ENCODE data around the gene GAD1. TPM values are rescaled to one million over a fixed set of nuclear protein-coding genes. Genes with fewer than 3 reads are reported as not detected.

Gene GAD1
- total RNA-seq, 2 experiments from 2014 or later, result 1.6 to 1.9 TPM

DNA sequence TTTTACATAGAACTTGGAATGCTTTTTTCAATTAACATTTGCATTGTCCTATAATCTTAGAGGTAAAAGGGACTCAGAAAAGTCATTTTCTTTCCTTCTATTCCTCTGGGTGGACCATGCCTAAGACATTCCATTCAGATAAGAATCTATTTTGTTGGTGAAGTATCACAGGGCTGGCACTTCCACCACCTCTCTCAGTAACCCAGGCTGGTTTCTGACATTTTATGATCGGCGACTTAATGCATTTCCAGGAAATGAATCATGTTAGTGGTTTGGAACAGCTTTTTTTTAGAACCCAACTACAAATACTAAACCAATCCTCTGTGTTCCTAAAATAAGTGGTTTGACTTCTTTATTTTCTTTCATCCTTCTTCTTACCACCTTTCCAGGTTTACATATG lies 27.0 kb downstream of the GAD1 start:
- POLR2A ChIA-PET, result no interaction called here
- no peak overlapping the region for H3K27ac Mint-ChIP-seq
- peak; percentile 71 for ATAC-seq (ENCODE audit: low read depth)

GRCh38 chr2:170845343-170845742 lies 28.7 kb downstream of the GAD1 start:
- Mint-ChIP-seq H3K36me3 (peaks cover 9% of the 10 kb centered on the region), H3K27me3 (no peaks in the 10 kb centered on the region), H3K4me3 (no peak overlapping the region), H3K4me1 (peaks cover 14% of the 10 kb centered on the region), H3K9me3 (peaks cover 2% of the 10 kb centered on the region), H3K27ac (no peak overlapping the region)
- no peak for ATAC-seq (ENCODE audit: low read depth)
- POLR2A ChIA-PET, result no interaction called here
- no peak for DNase-seq

More for the DNA sequence above, 27.0 kb downstream of the GAD1 start:
- Mint-ChIP-seq H3K36me3 (peaks cover 9% of the 10 kb centered on the region), H3K9me3 (peaks cover 2% of the 10 kb centered on the region), H3K27me3 (peaks cover under 1% of the 10 kb centered on the region), H3K4me3 (peak overlapping the region; percentile 54), H3K4me1 (peaks cover 14% of the 10 kb centered on the region)
- no peak for DNase-seq

- no peak for ATAC-seq (ENCODE audit: low read depth)
- POLR2A ChIA-PET, result no interaction called here
These were observed 29.6 kb downstream of the GAD1 start for GRCh38 chr2:170846314-170846713.

DNA sequence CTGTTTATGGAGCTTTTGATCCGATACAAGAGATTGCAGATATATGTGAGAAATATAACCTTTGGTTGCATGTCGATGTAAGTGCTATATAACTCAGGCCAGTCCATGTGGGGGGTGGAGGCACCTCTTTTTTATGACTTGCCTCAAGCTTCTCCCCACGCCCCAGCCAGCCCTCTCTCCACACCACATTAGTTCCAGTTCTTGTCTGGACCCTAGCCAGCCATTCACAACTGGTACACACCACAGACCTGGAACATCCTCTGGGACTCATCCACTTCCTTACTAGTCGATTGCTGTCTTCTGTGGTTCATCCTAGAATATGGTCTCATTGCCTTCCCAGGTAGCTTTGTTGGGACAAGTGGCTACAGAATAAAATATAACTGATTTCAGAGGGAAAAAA lies 31.0 kb downstream of the GAD1 start:
- POLR2A ChIA-PET, result no interaction called here
- H3K4me3 Mint-ChIP-seq, result no peak overlapping the region
- no peak overlapping the region for H3K27ac Mint-ChIP-seq
- H3K4me1 Mint-ChIP-seq, result peaks cover 13% of the 10 kb centered on the region
- ATAC-seq (ENCODE audit: low read depth) (no peak), DNase-seq (no peak)
- peaks cover 3% of the 10 kb centered on the region for H3K36me3 Mint-ChIP-seq
- no peaks in the 10 kb centered on the region for H3K27me3 Mint-ChIP-seq
- H3K9me3 Mint-ChIP-seq, result no peaks in the 10 kb centered on the region

More at GRCh38 chr2:170846314-170846713, 29.6 kb downstream of the GAD1 start:
- Mint-ChIP-seq H3K9me3 (peaks cover 2% of the 10 kb centered on the region), H3K4me3 (no peak overlapping the region), H3K27me3 (no peaks in the 10 kb centered on the region), H3K4me1 (peaks cover 14% of the 10 kb centered on the region), H3K36me3 (peaks cover 7% of the 10 kb centered on the region), H3K27ac (no peak overlapping the region)
- no peak for DNase-seq

DNA sequence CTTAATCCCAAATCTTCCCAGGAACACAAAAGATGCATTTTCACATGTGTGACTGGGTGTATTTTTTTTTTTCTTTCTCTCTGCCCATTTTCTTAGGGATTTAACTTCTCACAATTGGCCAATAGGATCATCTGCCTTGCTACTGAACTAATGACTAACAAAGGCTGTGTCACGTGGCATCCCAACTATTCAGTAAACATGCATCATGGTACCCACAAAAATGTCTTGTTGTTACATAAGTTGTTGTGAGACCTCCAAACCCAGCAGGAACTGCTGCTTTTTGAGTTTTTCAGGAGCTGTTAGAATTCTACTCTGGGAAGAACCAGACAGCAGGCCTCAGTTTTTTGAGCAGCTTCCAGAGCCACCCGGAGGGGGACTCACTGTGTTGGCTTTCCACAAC lies 31.9 kb downstream of the GAD1 start:
- POLR2A ChIA-PET, result no interaction called here
- peaks cover 2% of the 10 kb centered on the region for H3K36me3 Mint-ChIP-seq
- DNase-seq, result no peak

DNA sequence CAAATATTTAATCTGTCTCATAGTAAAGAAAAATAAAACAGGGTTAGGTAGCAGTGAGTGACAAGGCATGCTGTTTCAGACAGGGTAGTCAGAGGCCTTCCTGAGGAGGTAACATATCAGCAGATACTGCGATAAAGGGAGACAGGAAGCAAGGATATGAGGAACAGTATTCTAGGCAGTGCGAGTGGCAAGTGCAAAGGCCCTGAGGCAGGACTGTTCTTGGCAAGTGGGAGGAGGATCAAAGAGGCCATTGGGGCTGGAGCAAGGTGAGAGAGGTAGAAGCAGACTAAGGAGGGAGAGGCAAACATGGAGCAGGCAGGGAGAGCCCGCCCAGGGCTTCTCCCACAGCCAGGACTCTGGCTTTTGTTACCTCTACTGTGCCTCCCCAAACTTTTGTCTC lies 33.6 kb downstream of the GAD1 start:
- H3K27ac Mint-ChIP-seq, result no peak overlapping the region
- H3K9me3 Mint-ChIP-seq, result no peaks in the 10 kb centered on the region
- no peaks in the 10 kb centered on the region for H3K4me1 Mint-ChIP-seq
- POLR2A ChIA-PET, result no interaction called here
- no peaks in the 10 kb centered on the region for H3K27me3 Mint-ChIP-seq
- no peak for ATAC-seq (ENCODE audit: low read depth)
- no peak for DNase-seq
- peaks cover 2% of the 10 kb centered on the region for H3K36me3 Mint-ChIP-seq
- no peak overlapping the region for H3K4me3 Mint-ChIP-seq

More for the DNA sequence above, 31.9 kb downstream of the GAD1 start:
- Mint-ChIP-seq H3K9me3 (no peaks in the 10 kb centered on the region), H3K27ac (no peak overlapping the region), H3K4me1 (peaks cover 6% of the 10 kb centered on the region), H3K4me3 (no peak overlapping the region), H3K27me3 (no peaks in the 10 kb centered on the region)
- ATAC-seq (ENCODE audit: low read depth), result no peak

GRCh38 chr2:170851635-170852034 lies 34.9 kb downstream of the GAD1 start:
- peaks cover 3% of the 10 kb centered on the region for H3K27me3 Mint-ChIP-seq
- H3K9me3 Mint-ChIP-seq, result no peaks in the 10 kb centered on the region
- DNase-seq (no peak), ATAC-seq (ENCODE audit: low read depth) (no peak)
- H3K4me1 Mint-ChIP-seq, result no peaks in the 10 kb centered on the region
- H3K4me3 Mint-ChIP-seq, result no peak overlapping the region
- POLR2A ChIA-PET, result no interaction called here
- no peaks in the 10 kb centered on the region for H3K36me3 Mint-ChIP-seq
- H3K27ac Mint-ChIP-seq, result no peak overlapping the region

DNA sequence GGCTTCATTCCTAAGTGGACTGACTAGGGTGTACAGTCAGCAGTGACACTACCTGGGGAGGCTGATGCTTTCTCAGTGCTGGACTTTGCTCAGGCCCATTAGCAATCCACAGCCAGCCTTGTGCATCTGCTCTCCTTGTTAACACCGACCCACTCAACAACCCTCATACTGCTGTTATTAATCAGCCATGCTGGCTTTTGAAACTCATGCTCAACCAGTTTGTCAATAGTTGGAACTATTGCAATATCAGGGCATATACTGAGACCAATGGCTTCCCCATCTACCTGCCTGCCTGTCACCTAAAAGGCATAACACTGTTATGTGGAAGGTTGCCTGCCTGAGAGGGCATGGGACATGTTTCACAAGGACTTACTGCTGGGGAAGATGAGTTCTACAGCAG lies 39.4 kb downstream of the GAD1 start:
- DNase-seq (no peak), ATAC-seq (ENCODE audit: low read depth) (no peak)
- Mint-ChIP-seq H3K9me3 (no peaks in the 10 kb centered on the region), H3K4me1 (no peaks in the 10 kb centered on the region), H3K27me3 (peaks cover 6% of the 10 kb centered on the region), H3K4me3 (no peak overlapping the region), H3K36me3 (no peaks in the 10 kb centered on the region), H3K27ac (no peak overlapping the region)
- POLR2A ChIA-PET, result no interaction called here

- no peak for DNase-seq
- Mint-ChIP-seq H3K36me3 (no peaks in the 10 kb centered on the region), H3K9me3 (no peaks in the 10 kb centered on the region), H3K27me3 (peaks cover 28% of the 10 kb centered on the region), H3K27ac (no peak overlapping the region), H3K4me3 (no peak overlapping the region), H3K4me1 (no peaks in the 10 kb centered on the region)
- POLR2A ChIA-PET, result no interaction called here
- ATAC-seq (ENCODE audit: low read depth), result no peak
These were observed 45.7 kb downstream of the GAD1 start for GRCh38 chr2:170862286-170862902.

DNA sequence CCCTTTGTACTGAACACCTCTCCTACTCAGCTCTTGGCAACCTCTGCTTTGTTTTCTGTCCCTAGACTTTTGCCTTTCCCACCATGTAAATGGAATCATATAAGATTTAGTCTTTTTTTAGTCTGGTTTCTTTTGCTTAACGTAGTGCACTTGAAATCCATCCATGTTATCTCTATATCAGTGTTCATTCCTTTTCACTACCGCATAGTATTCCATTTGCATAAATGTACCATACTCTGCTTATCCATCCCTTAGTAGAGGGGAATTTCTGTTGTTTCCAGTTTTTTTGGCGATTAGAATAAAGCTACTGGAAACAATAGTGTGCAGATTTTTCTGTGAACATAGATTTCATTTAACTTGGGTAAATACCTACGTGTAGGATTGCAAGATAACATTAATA lies 46.4 kb downstream of the GAD1 start:
- no peaks in the 10 kb centered on the region for H3K9me3 Mint-ChIP-seq
- H3K4me3 Mint-ChIP-seq, result no peak overlapping the region
- ATAC-seq (ENCODE audit: low read depth), result no peak
- no peak for DNase-seq
- POLR2A ChIA-PET, result no interaction called here
- H3K27ac Mint-ChIP-seq, result no peak overlapping the region
- H3K36me3 Mint-ChIP-seq, result no peaks in the 10 kb centered on the region
- H3K4me1 Mint-ChIP-seq, result no peaks in the 10 kb centered on the region
- H3K27me3 Mint-ChIP-seq, result peaks cover 31% of the 10 kb centered on the region

- Mint-ChIP-seq H3K36me3 (no peaks in the 10 kb centered on the region), H3K4me3 (no peak overlapping the region), H3K27me3 (peaks cover 36% of the 10 kb centered on the region), H3K4me1 (peaks cover 10% of the 10 kb centered on the region), H3K9me3 (no peaks in the 10 kb centered on the region), H3K27ac (no peak overlapping the region)
- DNase-seq (no peak), ATAC-seq (ENCODE audit: low read depth) (no peak)
- POLR2A ChIA-PET, result no interaction called here
These were observed 52.3 kb downstream of the GAD1 start for GRCh38 chr2:170869036-170869435.

GRCh38 chr2:170869461-170869860 lies 52.8 kb downstream of the GAD1 start:
- Mint-ChIP-seq H3K36me3 (no peaks in the 10 kb centered on the region), H3K27me3 (peaks cover 36% of the 10 kb centered on the region), H3K9me3 (no peaks in the 10 kb centered on the region), H3K27ac (no peak overlapping the region), H3K4me3 (no peak overlapping the region), H3K4me1 (peaks cover 10% of the 10 kb centered on the region)
- ATAC-seq (ENCODE audit: low read depth) (no peak), DNase-seq (no peak)
- POLR2A ChIA-PET, result no interaction called here

DNA sequence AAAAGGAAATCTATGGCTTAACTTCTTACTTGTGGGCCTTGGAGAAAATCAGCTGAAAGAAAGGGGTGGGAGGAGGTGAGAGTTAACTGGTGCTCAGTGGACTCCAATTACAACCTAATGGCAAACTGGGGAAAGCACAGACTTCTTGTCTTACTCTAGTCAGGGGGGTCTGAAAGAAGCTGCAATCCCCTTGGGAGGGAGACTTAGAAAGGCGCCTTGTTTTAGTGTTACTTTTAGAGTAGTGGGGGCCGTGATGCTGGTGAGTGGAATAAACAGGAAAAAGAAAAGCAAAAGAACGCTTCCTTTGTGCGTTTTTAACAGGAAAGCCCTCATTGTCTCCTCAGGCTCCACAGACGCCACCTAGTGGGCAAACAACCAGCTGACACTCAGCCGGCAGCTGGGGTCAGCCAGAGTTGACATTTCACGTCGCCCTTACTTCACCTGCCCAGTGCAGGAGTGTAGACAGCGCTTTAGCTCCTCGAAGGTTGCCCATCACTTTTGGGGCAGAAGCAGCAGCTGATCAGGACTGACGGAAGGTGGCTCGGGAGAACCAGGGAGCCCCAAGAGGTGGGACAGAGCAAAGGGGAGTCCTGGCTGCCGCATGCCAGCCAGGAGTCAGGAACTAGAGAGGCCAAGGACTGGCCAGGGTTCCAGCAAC lies 56.5 kb downstream of the GAD1 start:
- Mint-ChIP-seq H3K4me3 (peak overlapping the region; percentile 83), H3K27ac (peak overlapping the region; percentile 84), H3K9me3 (no peaks in the 10 kb centered on the region), H3K4me1 (peaks cover 10% of the 10 kb centered on the region), H3K36me3 (no peaks in the 10 kb centered on the region), H3K27me3 (peaks cover 8% of the 10 kb centered on the region)
- peak; percentile 98 for ATAC-seq (ENCODE audit: low read depth)
- DNase-seq, result peak; percentile 79
- POLR2A ChIA-PET, result interaction anchor here (1.1 kb wide), 2 partner anchors 10 to 51 kb away, joined by 3 to 4 read pairs; no protein-coding TSS in a partner anchor

DNA sequence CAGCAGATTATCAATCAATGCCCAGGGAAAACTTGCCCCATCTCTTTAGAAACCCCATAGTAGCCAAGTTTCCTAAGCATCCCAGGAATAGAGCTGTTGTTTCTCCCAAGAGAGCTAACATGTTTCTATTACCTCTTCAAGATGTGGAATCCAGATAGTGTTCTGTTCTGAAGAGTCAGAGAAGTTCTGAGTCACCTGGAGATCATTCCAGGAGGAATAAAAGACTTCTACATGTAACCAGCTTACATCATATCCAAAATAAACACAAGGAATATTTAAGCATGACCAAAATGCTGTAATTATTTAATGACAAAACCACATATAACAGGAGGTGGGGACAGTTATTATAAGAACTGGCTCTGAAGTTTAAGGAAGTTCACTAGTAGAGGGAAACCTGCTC lies 61.4 kb downstream of the GAD1 start:
- DNase-seq (no peak), ATAC-seq (ENCODE audit: low read depth) (no peak)
- no peaks in the 10 kb centered on the region for H3K9me3 Mint-ChIP-seq
- peaks cover 9% of the 10 kb centered on the region for H3K4me1 Mint-ChIP-seq
- POLR2A ChIA-PET, result interaction anchor here (1.6 kb wide), 1 partner anchor 51 kb away, joined by 6 read pairs; the partner anchor contains the start of gene GORASP2
- H3K27ac Mint-ChIP-seq, result no peak overlapping the region
- peak overlapping the region; percentile 44 for H3K4me3 Mint-ChIP-seq
- peaks cover 15% of the 10 kb centered on the region for H3K27me3 Mint-ChIP-seq
- peaks cover 2% of the 10 kb centered on the region for H3K36me3 Mint-ChIP-seq
